ENCODE measurements around the gene ISLR2.

DNA sequence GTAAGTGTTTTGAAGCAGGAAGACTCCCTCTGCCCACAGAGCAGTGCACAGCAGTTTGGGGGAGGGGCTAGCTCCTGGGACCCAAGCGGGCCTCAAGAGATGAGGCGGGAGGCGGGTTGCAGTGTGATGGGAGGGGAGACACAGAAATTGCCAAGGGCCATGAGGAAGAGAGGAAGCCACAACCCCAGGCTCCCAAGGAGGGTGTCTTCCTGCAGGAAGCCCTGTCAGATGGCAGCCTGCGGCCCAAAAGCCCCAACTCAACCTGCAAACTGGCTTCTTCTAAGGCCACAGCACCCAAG, 7.3 kb upstream of the ISLR2 start:
- TF ChIP-seq ATF2 (tag by site-specific recombination; IDR thresholded peaks at IDR 0.05; ENCODE audit: low read depth), result no peak
- TF ChIP-seq, protein P1, sequence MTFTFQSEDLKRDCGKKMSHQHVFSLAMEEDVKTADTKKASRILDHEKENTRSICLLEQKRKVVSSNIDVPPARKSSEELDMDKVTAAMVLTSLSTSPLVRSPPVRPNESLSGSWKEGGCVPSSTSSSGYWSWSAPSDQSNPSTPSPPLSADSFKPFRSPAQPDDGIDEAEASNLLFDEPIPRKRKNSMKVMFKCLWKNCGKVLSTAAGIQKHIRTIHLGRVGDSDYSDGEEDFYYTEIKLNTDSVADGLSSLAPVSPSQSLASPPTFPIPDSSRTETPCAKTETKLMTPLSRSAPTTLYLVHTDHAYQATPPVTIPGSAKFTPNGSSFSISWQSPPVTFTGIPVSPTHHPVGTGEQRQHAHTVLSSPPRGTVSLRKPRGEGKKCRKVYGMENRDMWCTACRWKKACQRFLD (tag by site-specific recombination; IDR thresholded peaks at IDR 0.05), result no peak
- no peak for TF ChIP-seq ZBTB7A (tag by site-specific recombination; IDR thresholded peaks at IDR 0.05; ENCODE audit: low read depth)
- TF ChIP-seq CTCF (tag by site-specific recombination; IDR thresholded peaks at IDR 0.05), result no peak
- TF ChIP-seq MZF1 (tag by site-specific recombination; IDR thresholded peaks at IDR 0.05; ENCODE audit: borderline replicate concordance), result no peak
- no peak for TF ChIP-seq ZNF148 (tag by site-specific recombination; IDR thresholded peaks at IDR 0.05; ENCODE audit: borderline replicate concordance)
- no peak for TF ChIP-seq ZNF394 (tag by site-specific recombination; IDR thresholded peaks at IDR 0.05; ENCODE audit: borderline replicate concordance)

All from HEK293 (cell line).